ENCODE measurements around the gene ZNF276.

DNA sequence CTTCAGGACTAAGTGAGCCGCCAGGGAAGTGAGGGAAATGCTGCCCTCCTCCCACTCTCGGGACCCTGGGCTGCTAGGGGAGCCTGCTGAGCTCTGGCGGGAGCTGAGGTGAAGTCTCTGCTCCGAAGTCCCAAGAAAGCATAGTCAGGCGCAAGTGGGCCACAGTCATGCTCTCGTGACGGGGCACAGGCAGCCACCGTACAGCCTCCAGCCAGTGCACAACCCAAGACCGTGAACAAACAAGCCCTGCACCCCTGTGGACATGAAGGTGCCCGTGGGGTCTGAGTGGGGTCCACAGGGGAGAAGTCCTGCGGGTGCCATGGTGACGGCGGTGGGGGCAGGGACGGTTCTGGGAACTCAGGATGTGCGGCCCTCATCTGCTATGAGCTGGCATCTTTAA, 24.7 kb downstream of the ZNF276 start:
- TF ChIP-seq, protein P1, sequence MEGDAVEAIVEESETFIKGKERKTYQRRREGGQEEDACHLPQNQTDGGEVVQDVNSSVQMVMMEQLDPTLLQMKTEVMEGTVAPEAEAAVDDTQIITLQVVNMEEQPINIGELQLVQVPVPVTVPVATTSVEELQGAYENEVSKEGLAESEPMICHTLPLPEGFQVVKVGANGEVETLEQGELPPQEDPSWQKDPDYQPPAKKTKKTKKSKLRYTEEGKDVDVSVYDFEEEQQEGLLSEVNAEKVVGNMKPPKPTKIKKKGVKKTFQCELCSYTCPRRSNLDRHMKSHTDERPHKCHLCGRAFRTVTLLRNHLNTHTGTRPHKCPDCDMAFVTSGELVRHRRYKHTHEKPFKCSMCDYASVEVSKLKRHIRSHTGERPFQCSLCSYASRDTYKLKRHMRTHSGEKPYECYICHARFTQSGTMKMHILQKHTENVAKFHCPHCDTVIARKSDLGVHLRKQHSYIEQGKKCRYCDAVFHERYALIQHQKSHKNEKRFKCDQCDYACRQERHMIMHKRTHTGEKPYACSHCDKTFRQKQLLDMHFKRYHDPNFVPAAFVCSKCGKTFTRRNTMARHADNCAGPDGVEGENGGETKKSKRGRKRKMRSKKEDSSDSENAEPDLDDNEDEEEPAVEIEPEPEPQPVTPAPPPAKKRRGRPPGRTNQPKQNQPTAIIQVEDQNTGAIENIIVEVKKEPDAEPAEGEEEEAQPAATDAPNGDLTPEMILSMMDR (conservative IDR thresholded peaks at IDR 0.05), result no peak
- TF ChIP-seq EZH2 (IDR thresholded peaks at IDR 0.05; ENCODE audit: low read depth), result no peak
